ENCODE results near the gene WWOX.

WWOX gene

DNA sequence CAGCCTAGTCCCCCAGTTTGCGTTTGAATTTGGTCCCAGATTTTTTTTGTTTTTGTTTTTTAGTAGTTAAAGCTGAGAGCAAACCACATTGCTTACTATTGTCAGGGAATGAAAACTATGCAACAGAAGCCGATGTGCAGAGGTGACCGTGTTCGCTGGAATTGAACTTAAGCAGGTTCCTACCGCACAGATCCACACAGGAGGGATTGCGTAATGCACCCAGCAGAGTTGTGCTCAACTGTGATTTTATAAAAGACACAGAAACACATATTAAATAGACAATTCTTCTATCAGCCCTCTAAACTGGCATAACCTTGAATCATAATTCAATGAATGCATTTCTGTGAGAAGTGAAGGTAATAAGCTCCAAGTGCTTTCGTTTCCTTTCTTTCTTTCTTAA lies 443.0 kb downstream of the WWOX start:
- no peak for DNase-seq

DNA sequence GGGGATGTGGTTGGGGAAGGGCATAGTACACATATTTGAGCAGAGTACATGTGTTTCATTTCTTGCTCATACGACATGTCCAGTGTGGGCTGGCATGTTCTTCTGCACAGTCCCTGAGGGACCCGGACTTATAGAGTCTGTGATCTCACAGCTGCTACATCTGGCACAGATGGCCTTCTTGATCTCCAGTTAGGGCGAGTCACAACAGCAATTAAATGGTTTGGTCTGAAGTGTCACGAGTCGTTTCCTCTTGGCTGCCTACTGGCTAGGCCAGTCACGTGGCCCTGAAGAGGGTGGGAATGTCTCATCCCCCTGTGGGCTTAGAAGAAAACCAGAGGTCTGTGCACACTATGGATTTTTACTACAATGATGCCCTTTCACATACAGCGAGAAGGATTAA lies 443.6 kb downstream of the WWOX start:
- DNase-seq, result no peak

DNA sequence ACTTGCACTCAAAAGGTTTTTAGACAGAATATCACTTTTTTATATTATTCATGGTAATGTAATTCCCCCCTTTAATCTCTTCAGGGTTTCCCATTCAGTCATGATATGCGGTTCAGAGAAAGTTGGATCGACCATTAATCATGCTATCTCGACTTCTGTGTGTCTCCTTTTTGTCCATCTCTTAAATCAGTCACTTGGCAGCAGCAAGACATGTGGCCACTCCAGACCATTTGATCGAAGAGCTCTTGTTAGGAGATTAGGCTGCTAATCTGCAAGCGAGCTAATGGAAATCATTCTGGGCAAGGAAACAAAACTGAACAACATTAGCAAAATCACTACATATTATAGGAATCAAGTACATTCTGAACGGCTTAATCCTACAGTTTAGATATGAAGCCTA lies 449.9 kb downstream of the WWOX start:
- no peak for DNase-seq

DNA sequence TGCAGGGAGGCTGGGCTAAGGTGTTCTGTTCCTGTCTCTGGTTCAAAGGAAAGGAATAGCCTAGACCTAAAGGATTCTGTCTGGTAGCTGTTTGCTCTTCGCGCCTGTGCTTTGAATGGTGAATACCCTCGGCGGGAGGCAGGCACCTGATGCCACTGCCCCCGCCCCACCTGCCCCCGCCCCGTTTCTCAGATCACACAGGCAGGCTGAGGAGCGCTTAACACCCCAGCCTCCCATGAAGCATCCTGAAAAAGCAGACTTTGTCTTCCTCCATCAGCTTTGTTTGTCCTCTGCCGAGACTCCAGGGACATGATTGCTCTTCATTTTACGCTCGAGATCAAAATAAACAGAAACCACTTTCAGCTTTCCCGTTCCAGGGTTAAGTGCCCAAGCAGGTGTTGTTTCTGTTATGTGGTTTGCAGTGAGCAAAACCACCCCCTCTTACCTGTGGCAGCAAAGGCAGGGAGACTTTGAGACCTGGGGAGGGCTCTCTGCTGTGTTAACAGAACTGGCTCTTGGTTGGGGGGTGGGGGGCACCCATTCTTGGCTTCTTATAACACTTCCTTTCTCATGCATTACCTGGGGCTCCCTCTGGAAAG lies 452.1 kb downstream of the WWOX start:
- no peak for DNase-seq

DNA sequence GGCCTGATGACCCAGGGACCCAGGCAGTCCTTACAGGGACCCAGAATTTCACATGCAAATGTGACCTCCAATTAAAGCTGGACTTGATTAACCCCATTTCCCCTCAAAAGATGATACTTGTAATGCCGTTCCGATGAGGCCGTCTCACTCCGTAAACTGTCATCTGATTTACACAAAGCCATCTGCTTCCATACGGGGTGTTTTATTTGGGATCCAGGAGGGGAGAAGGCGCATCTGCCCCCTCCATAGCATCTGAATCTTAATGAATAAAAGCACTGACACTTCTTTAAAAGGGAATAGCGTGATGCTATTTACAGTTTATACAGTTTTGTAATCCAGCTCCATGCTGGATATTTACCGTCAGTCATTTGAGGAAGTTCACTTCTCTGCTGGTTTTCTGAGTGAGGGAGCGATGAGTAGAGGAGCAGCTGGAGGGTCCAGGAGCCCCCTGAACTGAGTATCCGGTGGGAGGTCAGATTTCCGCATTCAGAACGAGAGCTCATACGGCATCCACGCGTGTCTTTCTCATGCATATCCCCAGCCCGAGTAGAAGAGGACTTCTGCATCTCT lies 452.7 kb downstream of the WWOX start:
- peak in 2 of 4 experiments; percentile 13 to 20 for DNase-seq

DNA sequence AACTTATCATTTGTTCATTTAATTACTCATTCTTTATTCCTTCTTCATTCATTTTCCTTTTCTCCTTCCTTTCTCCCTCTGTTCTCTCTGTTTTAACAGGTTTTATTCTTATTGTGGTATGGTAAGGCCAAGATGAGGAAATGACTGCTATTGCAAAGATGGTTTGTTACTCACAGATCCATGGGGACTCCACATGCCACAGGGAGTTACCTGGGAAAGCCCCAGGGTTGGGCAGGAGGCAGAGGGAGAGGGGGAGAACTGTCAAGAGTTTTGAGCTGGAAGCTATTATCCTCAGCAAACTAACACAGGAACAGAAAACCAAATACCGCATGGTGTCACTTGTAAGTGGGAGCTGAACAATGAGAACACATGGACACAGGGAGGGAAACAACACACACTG lies 453.3 kb downstream of the WWOX start:
- DNase-seq, result peak in 3 of 4 experiments; percentile 5 to 22 (median 10)

DNA sequence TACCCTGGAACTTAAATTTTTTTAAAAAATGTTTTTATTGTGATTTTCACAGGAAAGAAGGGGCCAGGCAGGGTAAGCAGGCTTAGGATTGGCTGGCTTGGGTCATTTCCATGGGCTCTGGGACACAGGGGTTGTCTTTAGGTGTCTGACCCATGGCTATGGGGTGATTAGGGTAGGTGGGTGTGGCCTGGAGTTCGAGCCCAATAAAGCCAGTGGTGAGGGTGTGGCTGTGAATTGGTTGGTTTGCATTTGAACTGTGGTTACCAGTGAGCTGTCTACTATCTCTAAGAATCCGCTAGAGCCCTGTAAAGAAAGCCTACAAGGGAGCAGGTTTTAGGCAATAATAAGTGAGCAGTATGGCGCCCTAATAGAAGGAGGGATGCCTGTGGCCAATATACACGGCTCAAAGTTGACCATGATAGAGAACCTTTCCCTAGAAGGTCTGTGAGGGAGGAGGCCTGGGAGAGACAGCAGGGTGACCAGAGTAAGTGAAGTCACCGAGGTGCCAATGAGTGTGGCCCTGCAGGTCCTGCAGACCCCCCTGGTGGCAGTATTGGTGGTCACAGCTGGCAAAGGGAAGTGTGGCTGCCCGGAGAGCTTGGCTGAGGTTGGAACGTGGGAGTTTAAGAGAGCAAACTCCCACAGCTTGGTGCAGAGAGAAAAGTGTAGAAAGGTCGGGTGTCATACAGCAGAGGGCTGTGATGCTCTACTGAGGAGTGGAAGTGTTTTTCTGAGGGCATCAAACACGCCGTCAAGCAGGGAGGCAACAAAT lies 454.0 kb downstream of the WWOX start:
- peak in 1 of 4 experiments; percentile 8 for DNase-seq

DNA sequence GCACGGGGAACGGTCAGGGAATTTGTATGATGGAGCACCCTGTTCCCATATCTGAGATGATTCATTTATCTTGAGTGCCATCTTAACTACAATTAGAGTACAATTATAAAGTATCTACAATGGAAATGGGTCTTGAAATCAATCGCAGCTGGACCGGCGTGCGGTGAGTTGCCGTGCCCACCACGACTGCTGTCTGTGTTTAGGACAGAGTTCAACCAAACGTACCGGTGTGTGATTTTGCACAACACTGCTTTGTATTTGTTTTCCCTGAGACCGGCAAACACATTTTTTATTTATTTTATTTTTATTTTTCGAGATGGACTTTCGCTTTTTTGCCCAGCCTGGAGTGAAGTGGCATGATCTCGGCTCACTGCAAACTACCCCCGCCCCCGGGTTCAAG lies 457.0 kb downstream of the WWOX start:
- DNase-seq, result no peak

DNA sequence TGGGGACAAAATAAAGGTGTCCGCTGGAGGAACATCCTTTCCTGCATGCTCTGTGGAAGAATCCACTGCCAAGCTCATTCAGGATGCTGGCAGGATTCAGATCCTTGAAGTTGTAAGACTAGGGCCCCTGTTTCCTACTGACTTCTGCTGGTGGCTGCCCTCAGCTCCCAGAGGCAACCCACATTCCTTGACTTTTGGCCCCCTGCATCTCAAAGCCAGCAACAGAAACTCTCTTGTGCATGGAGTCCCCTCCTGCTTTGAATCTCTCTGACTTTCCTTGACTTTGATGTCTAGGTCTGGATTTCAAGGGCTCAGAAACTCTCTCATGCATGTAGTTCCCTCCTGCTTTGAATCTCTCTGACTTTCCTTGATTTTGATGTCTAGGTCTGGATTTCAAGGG lies 461.5 kb downstream of the WWOX start:
- no peak for DNase-seq

DNA sequence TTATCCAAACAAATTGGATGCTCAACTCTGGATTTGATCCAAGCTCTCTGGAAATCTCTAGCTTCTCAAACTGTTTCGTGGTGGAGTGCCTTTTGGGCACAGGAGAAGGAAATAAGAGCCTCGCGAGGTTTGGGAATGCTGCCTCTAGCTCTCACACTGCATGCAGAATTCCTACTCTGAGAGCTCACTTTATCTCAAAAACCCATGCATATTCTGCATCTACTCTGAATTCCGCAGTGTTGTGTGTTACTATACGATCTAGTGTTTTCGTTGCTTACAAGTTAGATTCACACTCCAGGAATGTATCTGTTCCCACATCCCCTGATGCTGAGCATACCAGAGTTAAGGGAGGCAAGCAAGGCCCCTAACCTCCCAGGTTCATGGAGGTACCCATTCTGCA lies 462.7 kb downstream of the WWOX start:
- DNase-seq, result no peak

DNA sequence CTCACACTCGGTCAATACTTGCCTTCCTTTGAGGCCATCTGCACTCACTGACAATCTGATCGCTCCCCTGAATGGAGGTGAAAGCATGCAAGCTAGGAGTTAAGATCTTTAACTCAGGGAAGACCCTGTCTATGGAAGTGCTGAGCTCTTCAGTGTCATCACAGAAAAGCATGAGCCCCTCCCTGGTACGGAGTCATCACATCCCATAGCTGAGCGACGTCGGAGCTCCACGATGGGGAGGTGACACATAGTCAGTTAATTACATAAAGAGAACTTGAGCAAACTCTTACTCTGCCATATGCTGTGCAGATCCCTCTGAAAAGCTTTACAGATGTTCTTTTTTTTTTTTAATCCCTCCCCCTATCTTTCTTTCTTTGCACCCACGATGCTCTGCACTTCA lies 463.2 kb downstream of the WWOX start:
- no peak for DNase-seq

DNA sequence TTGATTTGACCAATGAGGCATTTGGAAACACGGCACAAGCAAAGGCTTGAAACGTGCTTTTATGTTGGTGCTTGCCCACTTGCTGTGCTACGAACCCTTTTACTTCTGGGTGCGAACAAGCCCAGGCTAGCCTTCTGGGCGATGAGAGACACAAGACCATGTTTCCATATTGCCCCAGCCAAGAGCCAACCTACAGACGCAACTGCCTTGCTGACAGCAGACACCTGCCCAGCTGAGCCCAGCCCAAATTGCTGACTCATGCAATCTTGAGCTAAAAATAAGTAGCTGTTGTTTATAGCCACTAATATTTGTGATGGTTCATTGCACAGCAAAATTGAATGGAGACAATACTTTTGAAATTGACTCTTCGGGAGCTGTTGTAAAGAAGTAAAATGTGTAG lies 464.5 kb downstream of the WWOX start:
- DNase-seq, result no peak

DNA sequence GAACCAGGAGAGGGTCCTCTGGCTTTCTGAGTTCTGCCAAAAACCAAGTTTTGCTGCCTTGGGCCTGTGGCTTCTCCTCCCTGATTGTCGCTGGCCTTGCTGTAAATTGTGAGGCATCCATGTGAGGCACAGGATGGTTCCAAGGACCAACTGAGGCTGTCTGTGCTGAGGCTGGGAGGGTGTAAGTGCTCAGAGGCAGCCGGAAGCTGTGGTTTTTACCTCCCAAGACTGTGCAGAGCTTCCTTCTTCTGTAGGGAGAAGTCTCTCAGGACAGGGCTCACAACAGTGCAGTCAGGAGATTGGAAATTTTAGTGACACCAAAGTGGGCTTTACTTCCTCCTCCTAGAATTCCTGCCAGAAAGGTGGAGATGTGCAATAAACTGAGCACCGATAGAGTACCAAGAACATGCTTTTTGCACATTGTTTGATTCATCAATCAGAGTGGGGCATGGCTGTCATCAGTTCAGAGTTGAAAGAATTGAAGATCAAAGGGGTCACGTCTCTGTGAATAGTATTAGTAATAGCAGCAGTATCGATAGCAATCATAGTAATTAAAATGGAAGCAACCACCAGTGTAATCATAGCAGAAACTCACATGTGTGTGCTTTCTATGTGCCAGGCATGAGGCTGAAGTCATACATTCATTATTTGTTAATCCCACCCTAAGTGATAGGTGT lies 467.1 kb downstream of the WWOX start:
- DNase-seq, result peak; percentile 7 to 48 (median 27)

DNA sequence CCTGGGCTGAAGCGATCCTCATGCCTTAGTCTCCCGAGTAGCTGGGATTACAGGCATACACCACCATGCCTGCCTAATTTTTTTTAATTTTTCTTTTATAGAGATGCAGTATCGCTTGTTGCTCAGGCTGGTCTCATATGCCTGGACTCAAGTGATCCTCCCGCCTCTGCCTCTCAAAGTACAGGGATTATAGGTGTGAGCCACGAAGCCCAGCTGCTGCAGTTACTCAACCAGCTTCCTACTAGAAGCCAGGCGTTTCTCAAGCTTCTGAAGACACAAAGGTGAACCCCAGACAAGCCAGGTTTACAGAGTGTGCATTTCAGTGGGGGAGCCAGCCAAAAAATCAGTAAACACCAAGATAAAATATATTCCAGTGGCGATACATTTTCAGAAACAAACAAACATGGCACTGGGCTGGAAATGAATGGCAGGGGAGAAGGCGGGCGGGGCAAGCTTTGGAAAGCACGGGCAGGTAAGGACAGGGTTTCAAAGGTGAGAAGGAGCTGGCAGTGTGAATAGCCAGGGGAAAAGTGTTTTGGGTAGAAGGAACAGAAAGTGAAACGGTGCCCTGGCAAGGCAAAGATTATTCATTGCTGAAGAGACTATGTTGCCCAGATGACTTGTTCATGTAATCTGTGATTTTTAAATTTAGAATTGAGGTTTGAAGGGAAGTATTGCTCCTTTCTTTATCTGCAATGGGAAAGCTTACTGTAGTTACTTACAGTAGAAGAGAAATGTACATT lies 471.1 kb downstream of the WWOX start:
- DNase-seq, result no peak

DNA sequence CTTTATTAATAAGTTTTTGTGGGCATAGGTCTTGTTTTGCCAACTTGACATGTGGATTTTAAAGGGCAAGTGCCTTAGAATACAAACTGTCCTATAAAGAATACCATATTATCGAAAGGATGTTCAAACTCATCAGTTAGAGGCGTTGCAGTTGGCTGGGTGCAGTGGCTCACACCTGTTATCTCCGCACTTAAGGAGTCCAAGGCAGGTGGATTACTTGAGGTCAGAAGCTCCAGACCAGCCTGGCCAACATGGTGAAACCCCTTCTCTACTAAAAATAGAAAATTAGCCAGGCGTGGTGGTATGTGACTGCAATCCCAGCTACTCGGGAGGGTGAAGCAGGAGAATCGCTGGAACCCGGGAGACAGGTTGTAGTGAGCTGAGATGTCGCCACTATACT lies 472.0 kb downstream of the WWOX start:
- no peak for DNase-seq

DNA sequence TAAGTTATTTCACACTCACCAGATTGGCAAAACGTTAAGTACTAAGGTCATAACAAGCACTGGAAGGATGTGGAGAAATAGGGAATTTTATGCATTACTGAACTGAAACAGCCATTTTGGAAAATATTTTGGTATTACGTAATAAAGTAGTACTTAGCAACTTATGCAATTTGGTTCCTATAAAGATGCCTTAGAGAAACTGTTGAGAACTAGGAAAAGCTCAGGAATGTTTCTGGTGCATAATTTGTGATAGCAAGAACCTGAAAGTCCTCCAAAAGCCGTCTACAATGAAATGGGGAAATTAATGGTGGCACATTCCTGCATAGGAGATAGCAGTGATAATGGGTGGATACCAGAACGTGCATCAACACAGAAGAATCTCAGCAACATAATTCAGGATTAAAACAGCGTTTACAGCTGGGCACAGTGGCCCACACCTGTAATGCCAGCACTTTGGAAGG lies 472.5 kb downstream of the WWOX start:
- DNase-seq, result peak in 1 of 4 experiments; percentile 5

DNA sequence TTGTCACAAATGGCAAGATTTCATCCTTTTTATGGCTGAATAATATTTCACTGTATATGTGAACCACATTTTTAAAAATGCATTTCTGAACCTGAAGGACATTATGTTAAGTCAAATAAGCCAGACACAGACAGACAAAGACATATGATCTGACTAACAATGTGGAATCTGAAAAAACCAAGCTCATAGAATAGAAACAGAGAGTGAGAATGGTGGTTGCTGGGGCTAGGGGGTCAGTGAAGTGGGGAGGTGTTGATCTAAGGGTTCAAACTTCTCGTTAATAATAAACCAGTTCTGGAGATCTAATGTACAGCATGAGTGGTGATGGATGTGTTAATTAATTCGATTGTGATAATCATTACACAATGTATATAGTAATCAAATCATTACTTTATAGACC lies 475.1 kb downstream of the WWOX start:
- no peak for DNase-seq

DNA sequence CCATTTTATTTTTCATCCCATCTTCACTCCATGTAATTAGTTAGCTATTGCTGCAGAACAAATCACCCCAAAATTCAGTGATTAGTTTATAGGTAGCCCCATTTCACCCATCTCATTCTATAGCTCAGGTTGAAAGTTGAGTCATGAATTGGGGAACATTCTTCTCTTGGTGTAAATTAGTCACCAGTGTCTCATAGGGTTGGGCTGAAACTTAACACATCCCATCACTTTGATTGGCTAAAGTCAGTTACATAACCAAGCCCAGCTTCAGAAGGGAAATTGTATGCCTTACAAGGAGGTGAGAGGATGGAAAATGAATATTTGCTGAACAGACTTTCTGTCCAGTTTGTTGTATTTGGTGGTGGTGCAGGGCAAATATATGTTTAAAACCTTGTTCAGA lies 477.5 kb downstream of the WWOX start:
- DNase-seq, result peak in 2 of 4 experiments; percentile 6 to 7

DNA sequence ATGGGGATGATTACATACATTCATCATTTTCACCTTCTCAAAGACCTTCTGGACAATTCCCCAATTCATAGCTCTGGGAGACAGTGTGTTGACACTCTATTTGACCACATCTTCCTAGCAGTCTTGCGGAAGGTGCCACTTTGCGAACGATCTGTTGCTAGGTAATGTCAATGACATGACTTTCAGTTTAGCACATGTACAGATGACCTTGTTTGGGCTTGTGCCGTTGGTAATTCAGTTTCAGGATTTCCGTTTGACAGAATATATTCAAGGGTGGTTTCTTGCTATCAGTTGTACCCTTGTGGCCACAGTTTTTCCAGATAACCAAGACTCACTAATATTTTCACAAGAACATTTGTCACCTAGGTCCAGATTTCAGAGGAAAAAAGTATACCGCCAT lies 478.2 kb downstream of the WWOX start:
- no peak for DNase-seq

DNA sequence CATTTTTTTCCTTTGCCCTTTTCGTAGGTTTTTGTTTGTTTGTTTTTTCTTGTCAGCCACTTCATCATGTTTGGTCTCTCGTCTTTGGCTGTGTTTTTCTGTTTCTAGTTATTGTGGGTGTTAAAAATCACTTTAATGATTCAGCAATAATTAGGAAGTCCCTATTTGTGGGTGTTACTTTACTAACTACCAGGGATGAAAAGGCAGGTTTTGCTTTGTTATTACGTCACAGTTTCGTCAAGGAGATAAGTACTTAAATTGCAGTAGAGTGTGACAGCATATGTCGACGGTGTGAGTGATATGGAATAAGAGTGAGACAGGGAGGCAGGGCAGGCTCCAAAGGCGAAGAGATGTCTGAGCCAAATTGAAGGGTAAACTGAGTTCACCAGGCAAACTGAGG lies 479.6 kb downstream of the WWOX start:
- no peak for DNase-seq

DNA sequence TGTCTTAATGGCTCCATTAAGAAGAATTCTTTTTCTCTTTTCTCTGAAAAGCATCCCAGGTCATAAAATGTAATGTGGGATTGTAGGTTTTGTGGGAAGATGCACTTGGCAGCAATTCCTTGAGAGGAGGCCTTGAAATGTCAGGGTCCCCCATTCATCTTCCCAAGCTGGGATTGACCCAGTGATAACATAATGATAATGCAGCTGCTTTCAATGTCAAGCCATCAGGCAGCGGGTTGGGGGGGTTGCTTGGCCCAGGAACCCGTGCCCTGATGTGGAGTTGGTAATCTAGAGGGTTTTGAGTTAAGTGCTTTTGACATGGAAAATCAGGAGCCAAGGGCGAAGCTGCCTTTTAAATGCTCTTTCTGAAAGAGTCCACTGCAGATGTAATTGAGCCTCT lies 484.0 kb downstream of the WWOX start:
- DNase-seq, result no peak

DNA sequence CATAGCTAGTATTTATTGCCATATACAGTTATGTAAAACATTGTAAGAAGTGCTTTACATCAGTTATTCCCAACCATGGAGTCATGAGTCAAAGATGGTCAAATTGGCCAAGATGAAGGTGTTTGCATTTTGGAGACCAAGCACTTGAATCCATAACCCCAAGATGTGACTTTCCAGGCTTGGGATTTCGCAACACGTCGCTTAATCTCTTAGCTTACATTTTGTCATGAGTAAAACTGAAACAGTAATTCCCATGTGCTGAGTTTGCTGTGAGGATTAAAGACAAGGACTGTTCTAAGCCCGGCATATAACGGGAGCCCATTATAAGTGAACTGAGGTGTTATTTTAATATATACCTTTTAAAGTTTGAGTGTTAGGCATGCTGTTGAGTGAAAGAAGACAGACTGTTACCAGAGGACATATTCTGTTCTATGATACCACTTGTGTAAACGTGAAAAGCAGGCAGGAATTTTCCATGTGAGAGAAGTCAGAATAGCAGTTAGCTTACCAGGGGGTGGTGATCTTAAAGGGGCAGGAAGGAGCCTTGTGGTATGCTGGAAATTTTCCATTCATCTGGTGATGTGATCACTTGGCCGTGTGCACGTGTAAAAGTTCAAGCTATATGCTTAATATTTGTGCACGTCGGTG lies 484.9 kb downstream of the WWOX start:
- DNase-seq, result no peak
